Limb (tissue), 2 donors: ENCODE measurements around the gene LYRM1.
"Not testable (repeated sequence)": the region's sequence is repeated elsewhere in the genome, so short reads cannot be mapped to it uniquely, and the experiment has no call there.

Source experiments
- DNase-seq, 2 donors: peaks; one replicate each; pipeline ENCODE4 v3.0.0-alpha.2; 2016; ENCODE audit errors: extremely low spot score in 2 of 2

Gene LYRM1

DNA sequence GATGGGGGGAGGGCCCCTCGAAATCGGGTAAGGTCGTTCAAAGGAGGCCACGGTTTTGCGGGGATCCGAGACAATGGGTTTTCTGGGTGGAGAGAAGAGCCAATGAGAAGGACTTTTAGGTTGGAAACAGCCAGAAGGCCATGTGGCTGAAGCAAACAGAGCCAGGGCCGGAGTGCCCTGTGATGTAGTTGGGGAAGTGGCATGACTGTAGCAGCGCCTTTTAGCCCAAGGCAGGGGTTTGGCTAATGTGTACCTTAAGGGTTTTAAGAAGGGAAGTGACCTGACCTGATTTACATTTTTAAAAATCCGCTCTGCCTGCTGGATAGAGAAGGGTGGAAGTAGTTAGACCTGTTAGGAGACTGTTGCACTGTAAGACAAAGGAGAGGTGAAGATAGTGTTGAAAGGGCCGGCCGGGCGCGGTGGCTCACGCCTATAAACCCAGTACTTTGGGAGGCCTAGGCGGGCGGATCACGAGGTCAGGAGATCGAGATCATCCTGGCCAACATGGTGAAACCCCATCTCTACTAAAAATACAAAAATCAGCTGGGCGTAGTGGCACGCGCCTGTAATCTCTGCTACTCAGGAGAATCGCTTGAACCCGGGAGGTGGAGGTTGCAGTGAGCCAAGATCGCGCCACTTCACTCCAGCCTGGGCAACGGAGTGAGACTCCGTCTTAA lies 1.0 kb downstream of the LYRM1 start:
- DNase-seq, result peak in 1 of 2 donors; percentile 71

DNA sequence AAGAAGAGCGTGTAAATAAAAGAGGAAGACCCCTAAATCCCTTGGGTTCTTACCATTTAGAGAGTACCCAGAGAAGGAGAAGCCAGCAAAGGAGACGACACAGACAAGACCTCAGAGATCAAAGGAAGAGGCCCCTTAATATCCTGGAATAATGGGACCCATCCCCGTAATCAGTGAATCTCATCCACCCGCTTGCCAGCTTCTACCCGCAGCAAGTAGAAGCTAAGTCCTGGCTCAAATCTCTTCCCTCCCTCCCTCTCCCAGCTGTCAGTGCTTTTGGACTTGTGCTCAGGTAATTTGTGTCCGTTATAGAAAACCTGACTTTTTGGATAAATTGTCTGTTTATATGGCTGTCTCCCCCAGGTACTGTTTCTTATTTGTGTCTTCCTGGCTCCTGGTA lies 1.9 kb downstream of the LYRM1 start:
- no peak for DNase-seq

DNA sequence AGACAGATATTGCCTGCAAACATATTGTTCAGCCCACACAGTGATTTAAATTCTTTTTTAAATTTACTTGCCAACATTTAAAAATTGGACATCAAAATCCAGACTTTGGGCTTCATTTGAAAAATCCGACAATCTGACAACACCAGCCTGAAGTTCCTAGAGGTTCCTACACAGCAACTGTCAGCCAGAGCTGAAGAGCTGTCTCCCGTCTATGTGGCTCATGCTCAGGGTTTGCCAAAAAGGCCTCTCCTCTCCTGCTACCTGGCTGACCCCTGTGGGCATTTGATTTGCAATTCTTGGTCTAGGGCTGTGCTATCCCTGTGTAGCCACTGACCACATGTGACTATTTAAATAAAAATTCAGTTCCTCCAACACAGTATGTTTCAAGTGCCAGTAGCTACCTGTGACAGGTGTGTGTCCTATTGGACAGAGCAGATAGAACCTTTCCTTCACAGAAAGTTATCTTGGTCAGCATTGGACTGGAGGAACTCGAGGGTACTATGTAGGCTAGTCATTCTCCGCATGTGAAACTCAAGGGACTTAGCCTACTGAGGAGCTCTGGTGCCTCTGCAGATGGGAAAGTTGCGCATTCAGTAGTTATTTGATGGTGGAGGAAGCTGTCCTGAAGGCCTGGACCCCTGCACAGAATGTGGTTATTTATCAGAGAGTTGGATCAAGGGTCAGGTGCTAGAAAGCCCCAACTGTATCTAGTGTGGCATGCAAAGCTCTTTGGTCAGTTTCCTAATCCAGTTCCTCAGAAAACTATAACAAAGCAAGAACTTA lies 2.7 kb downstream of the LYRM1 start:
- no peak for DNase-seq

DNA sequence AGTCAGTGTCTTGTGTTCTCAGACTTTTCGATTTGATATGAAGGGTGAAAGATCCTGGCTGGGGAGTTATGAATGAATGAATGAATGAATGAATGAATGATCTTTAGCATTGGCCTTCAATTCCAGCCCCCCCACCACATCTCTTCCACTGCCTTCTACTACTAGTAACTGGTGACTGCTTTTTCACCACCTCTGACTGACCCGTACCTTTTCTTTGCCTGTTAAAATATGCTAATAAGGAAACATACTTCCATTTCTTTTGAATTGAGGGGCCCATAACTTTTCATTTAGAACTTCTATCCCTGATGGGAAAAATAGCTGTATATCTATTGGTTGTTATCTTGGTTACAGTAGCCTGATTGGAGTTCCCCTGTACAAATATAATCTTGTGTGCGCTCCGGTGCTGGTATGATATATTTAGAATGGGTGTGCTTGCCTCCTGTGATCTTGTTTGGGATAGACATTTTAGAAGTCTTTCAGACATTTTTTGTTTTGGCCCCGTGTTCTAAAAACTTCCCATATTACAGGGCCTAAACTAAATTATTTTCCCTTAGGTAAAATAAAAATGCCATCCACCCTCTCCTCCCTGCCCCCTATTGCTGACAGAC lies 3.4 kb downstream of the LYRM1 start:
- no peak for DNase-seq

DNA sequence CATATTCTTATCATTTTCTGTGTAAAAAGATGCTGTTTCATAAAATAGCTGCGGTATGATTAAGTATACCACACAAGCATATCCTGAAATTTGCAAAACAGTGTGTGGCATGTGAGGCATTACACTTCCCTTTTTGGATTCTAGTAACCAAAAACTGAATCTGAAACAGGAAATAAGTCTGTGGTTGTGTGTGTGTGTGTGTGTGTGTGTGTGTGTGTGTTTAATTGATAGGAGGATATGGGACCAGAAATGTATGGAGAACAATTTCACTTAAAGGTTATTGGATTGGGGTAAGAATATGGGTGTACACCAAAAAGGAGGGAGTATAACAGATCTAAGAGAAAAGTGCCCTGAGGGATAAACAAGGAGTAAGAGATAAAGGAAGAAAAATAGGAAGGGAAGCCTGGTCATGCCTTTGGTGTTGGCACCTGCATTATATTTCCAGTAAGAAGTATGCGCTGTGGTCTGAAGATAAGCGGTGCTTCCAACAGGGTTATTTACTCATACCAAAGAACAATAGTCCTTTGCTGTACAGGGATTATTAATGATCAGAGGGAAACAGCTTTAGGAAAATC lies 4.0 kb downstream of the LYRM1 start:
- no peak for DNase-seq

DNA sequence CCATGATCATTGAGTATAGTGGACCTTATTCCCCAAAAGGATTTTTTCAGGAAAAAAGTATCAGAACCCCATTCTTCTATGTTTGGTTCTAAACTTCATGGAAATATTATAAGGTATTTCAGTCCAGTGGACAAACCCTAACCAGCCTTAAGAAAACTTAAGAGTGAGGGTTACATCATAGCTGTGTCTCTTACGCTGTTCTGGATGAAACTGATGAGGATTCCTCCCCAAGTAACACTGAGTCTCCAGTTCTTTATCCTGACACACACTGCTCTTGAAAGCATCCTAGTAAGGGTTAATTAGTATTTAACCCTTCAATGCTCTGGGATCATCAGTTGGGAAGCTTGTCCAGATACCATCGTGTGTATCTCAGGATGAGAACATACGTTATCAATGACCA lies 5.0 kb downstream of the LYRM1 start:
- DNase-seq, result no peak

DNA sequence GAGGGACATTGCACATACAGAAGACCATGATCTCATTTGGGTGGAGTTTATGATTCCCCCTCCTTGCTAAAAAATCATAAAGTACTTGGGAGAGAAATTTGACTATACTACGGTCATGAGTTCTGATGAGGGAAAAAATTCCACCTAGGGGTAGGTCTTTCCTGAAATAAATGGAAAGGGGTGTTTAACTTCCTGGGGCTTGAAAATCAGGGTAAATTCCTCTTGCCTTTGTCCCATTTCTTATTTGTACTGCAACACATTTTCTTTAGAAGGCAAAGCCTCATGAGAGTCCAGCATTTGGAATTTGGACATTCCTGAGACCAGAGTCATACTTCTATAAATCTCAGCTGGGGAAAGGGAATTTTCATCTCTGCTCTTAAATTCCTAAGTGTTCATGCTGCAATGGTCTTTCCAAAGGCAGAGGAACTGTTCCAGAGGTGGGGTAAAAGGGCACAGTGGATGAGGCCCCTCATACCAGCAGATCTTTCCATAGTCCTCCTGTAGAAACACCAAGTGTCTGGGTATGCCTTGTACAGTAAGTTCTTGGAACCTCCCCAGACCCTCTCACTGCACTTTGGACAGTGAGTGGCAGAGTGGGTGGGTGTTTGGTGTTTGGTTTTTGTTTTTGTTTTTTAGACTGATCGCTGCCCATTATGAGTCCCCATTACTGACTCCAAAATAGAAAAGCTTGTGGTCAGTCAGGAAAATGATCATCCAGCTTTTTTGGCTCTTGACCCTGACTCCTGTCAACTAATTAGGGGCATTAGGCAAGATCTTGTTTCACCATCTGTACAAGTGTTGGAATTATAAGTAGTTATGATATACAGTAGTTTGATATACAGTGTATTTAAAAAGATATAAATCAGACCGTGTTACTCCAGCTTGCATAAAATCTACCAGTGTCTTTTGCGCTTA lies 6.0 kb downstream of the LYRM1 start:
- DNase-seq, result no peak

DNA sequence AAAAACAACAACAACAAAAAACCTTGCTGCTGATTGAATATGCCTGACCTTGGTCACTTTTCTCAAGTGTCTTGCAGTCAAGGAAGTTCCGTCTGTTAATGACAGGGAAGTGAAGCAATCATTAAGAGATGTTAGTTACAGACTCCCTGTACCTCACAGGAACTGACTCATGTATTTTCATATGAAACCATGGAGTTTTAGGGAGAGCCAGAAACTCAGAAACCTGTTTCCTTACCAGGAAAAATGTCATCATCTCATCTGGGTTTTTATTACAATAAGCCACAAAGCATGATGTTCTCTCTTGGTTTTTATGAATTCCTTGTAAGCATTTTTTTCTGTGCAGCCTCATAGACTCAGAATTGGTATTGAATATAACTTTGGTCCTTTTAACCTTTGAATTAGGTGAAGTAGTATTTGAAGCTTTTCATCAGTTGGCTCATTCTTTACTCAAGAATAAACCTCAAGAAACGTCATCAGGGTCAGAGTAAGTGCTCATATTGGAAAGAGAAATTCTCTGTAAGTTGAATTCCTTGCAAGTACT lies 10.3 kb downstream of the LYRM1 start:
- no peak for DNase-seq

DNA sequence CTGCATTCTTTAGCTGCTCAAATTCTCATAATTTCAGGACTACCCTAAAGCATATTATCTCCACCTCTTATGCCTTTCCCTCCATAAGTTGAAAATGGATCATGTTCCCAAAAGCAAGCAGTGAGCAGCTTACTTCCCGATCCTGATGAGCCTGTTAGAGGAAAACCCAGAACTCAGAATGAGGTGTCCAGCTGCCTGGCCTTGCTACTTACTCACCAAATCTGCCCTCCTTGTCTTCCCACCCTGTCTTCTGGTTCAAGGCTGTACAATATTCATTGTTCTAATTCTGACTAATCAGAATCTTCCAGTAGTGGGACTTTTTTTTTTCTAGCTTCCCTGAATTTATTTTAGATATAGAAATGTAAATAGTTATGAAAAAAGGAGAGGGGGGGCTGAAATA lies 10.8 kb downstream of the LYRM1 start:
- DNase-seq, result no peak

DNA sequence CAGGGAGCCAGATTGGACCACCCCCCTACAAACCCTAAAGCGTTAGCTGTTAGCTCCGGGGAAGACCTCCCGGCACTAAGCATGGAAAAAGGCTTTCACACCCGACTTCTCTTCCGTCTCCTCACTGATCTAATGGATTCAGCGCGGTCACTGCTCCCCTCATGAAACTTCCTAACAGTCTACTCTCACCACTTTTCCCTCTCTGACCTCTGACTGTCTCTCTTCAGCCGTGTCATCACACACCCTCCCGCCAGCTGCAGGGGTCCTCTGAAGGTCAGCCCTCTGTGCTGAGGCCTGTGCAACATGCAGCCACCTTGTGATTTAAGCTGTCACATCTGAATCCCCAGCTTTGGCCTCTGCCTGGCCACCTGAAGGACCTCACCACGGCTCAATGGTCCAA lies 15.7 kb downstream of the LYRM1 start:
- DNase-seq, result no peak

DNA sequence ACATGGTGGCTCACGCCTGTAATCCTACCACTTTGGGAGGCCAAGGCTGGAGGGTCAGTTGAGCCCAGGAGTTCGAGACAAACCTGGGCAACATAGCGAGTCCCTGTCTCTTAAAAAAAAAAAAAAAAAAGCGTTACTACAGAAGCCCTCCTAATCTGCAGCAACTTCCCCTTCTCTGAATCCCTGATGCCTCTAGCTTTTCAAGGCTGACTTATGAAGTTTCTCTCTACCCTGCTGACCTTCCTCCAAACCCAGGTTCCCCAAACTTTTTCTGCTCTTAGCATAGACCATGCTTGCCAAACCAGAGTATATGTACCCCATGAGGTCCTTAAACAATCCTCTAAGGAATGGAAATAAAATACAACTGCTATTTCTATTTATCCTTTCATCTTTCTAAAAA lies 16.4 kb downstream of the LYRM1 start:
- no peak for DNase-seq

DNA sequence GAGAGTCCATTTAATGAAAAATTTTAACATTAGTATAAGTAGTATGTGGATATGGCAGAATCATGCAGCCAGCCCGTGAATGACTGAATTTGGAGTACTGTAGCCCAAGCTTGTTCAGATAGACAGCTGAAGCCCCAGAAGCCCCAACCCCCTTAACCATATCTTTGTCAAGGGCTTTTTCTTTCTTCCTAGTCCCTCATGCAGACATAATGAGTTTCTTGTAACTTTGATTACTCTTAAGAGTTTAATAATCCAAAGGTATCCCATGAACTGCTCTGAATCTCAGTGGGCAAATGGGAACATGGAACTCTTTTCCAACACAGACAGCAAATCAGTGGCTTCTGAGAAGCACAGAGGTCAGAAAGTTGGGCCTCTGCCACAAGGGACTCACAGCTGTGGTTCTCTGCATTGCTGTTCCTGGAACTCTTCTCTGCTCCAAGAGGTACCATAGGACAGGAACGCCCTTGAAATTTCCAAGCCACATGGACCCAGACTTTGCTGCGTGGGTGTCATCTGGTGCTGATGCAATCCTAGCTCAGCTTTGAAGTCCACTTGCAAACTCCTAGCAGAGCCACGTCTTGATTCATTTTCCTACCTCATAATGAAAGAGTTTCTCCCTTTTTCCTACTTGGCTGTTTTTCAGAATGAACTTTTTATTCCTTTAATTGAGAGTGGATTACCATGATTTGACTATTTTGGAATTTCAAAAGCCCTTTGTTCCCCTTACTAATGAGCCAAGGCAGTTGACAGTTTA lies 18.1 kb downstream of the LYRM1 start:
- DNase-seq, result no peak

DNA sequence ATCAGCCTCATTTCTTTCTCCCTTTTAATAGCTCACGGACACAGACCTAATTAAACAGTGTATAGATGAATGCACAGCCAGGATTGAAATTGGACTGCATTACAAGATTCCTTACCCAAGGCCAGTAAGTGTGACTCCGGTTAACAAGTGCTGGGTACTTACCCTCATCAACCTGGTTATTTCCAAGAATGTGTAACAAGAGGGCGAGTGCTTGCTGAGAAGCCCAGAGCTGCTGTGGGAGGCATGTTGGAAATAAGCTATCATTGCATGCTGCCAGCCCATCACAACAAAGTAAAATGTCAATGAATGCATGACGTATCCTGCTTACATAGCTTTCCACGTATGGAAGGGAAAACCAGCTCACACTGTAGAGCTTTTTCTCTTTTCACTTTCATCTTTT lies 19.5 kb downstream of the LYRM1 start:
- no peak for DNase-seq

DNA sequence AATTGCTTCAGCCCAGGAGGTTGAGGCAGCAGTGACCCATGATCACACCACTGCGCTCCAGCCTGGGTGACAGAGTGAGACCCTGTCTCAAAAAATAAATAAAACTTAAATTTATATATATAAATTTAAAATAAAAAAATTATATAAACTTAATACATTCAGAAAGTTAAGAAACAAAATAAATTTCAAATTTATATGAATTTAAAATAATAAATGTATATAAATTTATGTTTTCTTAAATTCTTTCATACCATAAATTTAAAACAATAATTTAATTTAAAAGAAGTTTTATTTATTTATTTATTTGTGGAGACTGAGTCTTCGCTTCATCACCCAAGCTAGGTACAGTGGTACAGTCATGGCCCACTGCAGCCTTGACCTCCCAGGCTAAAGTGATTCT lies 20.2 kb downstream of the LYRM1 start:
- no peak for DNase-seq

DNA sequence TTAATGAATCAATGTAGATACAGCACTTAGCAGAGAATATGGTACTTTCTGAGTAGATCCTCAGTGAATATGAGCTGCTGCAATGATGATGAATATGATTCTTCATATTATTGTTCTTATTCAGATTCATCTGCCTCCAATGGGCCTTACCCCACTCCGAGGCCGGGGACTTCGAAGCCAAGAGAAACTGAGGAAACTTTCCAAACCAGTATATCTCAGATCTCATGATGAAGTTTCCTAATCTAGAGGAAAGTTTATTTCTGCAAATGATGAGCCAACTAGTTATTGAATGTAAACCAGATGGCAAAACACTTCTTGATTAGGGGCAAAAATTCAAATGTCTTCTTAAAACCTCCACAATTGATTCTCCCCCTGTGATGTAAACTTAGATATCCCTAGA lies 23.3 kb downstream of the LYRM1 start:
- no peak for DNase-seq

DNA sequence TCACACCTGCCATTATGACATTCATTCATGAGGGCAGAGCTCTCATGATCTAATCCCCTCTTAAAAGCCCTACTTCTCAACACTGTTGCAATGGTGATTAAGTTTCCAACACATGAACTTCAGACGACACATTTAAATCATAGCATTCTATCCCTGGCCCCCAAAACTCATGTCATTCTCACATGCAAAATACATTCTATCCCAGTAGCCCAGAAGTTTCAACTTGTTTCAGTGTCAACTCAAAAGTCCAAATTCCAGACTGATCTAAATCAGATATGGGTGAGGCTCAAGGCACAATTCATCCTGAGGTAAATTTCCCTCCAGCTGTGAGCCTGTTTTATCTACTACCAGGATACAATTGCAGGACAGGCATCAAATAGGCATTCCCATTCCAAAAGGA lies 25.2 kb downstream of the LYRM1 start:
- no peak for DNase-seq

DNA sequence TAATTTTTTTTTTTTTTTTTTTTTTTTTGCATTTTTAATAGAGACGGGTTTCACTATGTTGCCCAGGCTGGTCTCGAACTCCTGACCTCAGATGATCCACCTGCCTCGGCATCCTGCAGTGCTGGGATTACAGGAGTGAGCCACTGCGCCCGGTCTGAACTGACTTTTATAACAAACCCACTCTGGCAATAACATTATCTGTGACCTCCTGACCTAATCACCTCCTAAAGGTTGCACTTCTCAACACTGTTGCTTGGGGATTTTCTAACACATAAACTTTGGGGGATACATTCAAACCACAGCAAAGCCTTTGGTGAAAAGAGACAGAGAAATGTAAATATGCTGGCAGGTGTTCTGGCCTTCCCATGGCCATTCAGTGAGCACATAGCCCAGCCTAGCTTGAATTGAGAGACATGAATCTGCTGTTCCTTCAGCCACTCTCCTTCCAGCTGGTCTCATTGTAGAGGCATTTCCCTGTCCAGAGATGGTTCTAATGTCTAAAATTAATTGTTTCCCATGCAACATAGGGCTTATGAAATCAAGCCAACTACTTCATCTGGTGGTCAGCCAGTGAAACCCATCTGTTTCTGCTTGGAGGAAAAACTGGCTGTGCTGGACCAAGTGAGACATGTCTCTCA lies 28.3 kb downstream of the LYRM1 start:
- DNase-seq, result no peak

DNA sequence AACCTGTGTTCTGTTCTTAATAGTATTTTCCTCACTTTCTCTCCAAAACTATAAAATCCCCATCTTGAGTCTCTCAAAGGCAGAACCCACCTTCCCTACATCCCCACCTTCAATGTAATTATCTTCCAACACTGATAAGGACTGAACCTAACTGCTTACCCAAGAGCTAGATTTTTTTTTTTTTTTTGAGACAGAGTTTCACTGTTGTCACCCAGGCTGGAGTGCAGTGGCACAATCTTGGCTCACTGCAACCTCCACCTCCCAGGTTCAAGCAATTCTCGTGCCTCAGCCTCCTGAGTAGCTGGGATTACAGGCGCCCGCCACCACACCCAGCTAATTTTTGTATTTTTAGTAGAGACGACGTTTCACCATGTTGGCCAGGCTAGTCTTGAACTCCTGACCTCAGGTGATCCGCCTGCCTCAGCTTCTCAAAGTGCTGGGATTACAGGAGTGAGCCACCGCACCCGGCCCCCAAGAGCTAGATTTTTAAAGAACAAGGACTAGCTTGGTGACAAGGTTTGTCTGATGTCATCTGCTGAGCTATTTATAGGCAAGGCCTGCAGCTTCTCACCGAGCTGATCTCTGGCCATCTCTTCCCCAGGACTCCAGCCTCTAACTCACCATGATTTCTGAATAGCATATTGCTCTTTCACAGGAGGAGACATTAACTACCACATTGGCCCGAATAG lies 29.2 kb downstream of the LYRM1 start:
- not testable (repeated sequence) for DNase-seq

DNA sequence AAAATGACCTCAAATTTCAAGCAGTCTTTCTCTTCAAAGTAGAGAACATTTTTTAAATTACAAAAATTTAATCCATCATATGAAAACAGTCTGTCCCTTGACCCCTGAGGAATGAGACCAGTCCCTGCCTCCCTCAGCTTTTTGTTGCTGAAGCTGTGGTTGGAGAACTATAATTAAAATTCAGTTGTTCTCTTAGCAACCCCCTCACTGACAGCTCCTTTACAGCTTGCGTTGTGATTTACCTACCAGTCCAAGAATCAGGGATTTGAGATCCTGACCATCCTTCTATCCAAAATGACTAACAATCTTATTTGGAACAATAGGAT lies 29.8 kb downstream of the LYRM1 start:
- DNase-seq, result no peak
